Esophagus muscularis mucosa (tissue), 4 donors: ENCODE results near the gene TUBGCP3. TPM values are rescaled to one million over a fixed set of nuclear protein-coding genes. Genes with fewer than 3 reads are reported as not detected.

Source experiments
- DNase-seq: peaks from one replicate; pipeline ENCODE4 v3.0.0-alpha.2; 2017; ENCODE audit errors: extremely low spot score
- H3K27ac ChIP-seq, 4 donors: fragments of 200-600 bp; sonication (generic); replicated peaks in 1 of 4; 1 replicate in 3 of 4; 2 replicates in 1 of 4; pipeline ENCODE4 v1.5.1; 2016 to 2019; ENCODE audit warnings: mild to moderate bottlenecking in 1 of 4
- H3K27me3 ChIP-seq, 4 donors: fragments of 200-600 bp; sonication (generic); one replicate each; pipeline versions ENCODE4 v1.5.1 to v1.6.0; 2016 to 2019
- H3K36me3 ChIP-seq, 4 donors: fragments of 200-600 bp; sonication (generic); one replicate each; pipeline ENCODE4 v1.5.1; 2016 to 2019
- H3K4me1 ChIP-seq, 4 donors: fragments of 200-600 bp; sonication (generic); one replicate each; pipeline ENCODE4 v1.5.1; 2016 to 2019
- H3K4me3 ChIP-seq, 4 donors: fragments of 200-600 bp; sonication (generic); 1 replicate in 2 of 4; 2 replicates in 2 of 4; pipeline ENCODE4 v1.5.1; 2016 to 2019; ENCODE audit warnings: mild to moderate bottlenecking in 4 of 4, moderate library complexity in 1 of 4
- H3K9me3 ChIP-seq, 4 donors: fragments of 200-600 bp; sonication (generic); 1 replicate in 3 of 4; 2 replicates in 1 of 4; pipeline ENCODE4 v1.5.1; 2016 to 2019
- CTCF ChIP-seq, 3 experiments: fragments of 200-600 bp in 2 of 3; fragments of 450-650 bp in 1 of 3; sonication (generic) in 2 of 3; IDR thresholded peaks; one replicate each; pipeline ENCODE4 v1.5.1; 2017 to 2019; ENCODE audit warnings: antibody characterized with exemption in 3 of 3, mild to moderate bottlenecking in 2 of 3, moderate library complexity in 1 of 3
- EP300 ChIP-seq: sonication (generic); formaldehyde crosslinking; IDR thresholded peaks from one replicate; pipeline ENCODE4 v1.6.1; 2017; ENCODE audit warnings: antibody characterized with exemption
- POLR2A ChIP-seq: fragments of 450-650 bp; IDR thresholded peaks from one replicate; pipeline ENCODE4 v1.6.1; 2017; ENCODE audit warnings: antibody characterized with exemption, moderate library complexity, mild to moderate bottlenecking, low read depth
- POLR2AphosphoS5 ChIP-seq, 2 donors: sonication (generic); formaldehyde crosslinking; IDR thresholded peaks; one replicate each; pipeline ENCODE4 v1.6.1; 2017; ENCODE audit warnings: antibody characterized with exemption in 2 of 2
- WGBS: methylation state at CpG from one replicate; pipeline ENCODE4 v1.1.5; 2018; 5-methylcytosine and 5-hydroxymethylcytosine counted together
- intact Hi-C: fragments of 100-400 bp; cut with DNase I; formaldehyde crosslinking; loops from one replicate; pipeline ENCODE4 v1.15.1; 2023
- total RNA-seq, 4 donors: library from RNA; depleted of rRNA; stranded (reverse); fragments of >200 nt; gene quantifications; one replicate each; pipeline versions ENCODE4 v1.1.0 to v1.2.1, GENCODE V29; 2016

Gene TUBGCP3
- total RNA-seq, 4 donors from 2014 or later: 25.2 to 33.6 (median 30.6) TPM

GRCh38 chr13:112510002-112510780, 77.8 kb downstream of the TUBGCP3 start:
- Histone ChIP-seq H3K9me3 (no peaks in the 10 kb centered on the region), H3K27me3 (no peaks in the 10 kb centered on the region), H3K4me1 (peaks cover 0 to 11% (median 4%) of the 10 kb centered on the region in 4 donors), H3K36me3 (peaks cover 20 to 84% (median 53%) of the 10 kb centered on the region in 4 donors), H3K27ac (no peak overlapping the region), H3K4me3 (no peak overlapping the region)
- WGBS: 59% methylated on average over 15 of the region's 15 CpGs
- intact Hi-C loops: loop anchor here (5.0 kb wide), 1 partner anchor 92 kb away; no protein-coding TSS in a partner anchor
- DNase-seq: no peak
- TF ChIP-seq CTCF (IDR thresholded peaks at IDR 0.05) (peak; percentile 29 to 52 (median 40)), POLR2A (no peak)

- Histone ChIP-seq H3K27ac (no peak overlapping the region), H3K4me1 (peaks cover 0 to 10% (median 4%) of the 10 kb centered on the region in 4 donors), H3K4me3 (no peak overlapping the region), H3K9me3 (no peaks in the 10 kb centered on the region), H3K27me3 (no peaks in the 10 kb centered on the region), H3K36me3 (peaks cover 25 to 90% (median 57%) of the 10 kb centered on the region in 4 donors)
- TF ChIP-seq POLR2AphosphoS5 (IDR thresholded peaks at IDR 0.05): no peak
- TF ChIP-seq EP300: no peak
- no peak for TF ChIP-seq POLR2A
- no peak for TF ChIP-seq CTCF (IDR thresholded peaks at IDR 0.05)
- intact Hi-C loops: no loop called here
- WGBS: 91% methylated on average over 6 of the region's 6 CpGs
- DNase-seq: no peak
Measured at GRCh38 chr13:112509190-112509589, 78.8 kb downstream of the TUBGCP3 start.

GRCh38 chr13:112506046-112506445, 81.9 kb downstream of the TUBGCP3 start:
- TF ChIP-seq POLR2A (no peak), CTCF (IDR thresholded peaks at IDR 0.05) (no peak), POLR2AphosphoS5 (IDR thresholded peaks at IDR 0.05) (no peak), EP300 (no peak)
- Histone ChIP-seq H3K9me3 (no peaks in the 10 kb centered on the region), H3K4me1 (no peaks in the 10 kb centered on the region), H3K36me3 (peaks cover 46 to 95% (median 74%) of the 10 kb centered on the region in 4 donors), H3K27ac (no peak overlapping the region), H3K4me3 (no peak overlapping the region), H3K27me3 (no peaks in the 10 kb centered on the region)
- intact Hi-C loops: no loop called here
- no peak for DNase-seq
- 86% methylated on average over 4 of the region's 8 CpGs for WGBS

GRCh38 chr13:112496166-112496565, 91.8 kb downstream of the TUBGCP3 start:
- H3K9me3 ChIP-seq: no peaks in the 10 kb centered on the region
- intact Hi-C loops: no loop called here
- no peak for TF ChIP-seq EP300
- no peak for TF ChIP-seq POLR2AphosphoS5 (IDR thresholded peaks at IDR 0.05)
- TF ChIP-seq CTCF (IDR thresholded peaks at IDR 0.05): no peak
- no peak for TF ChIP-seq POLR2A
- H3K36me3 ChIP-seq: peaks cover 28 to 68% (median 40%) of the 10 kb centered on the region in 4 donors
- H3K27me3 ChIP-seq: no peaks in the 10 kb centered on the region
- no peak overlapping the region for H3K27ac ChIP-seq
- no peak for DNase-seq
- 96% methylated on average over 7 of the region's 7 CpGs for WGBS
- no peaks in the 10 kb centered on the region for H3K4me1 ChIP-seq
- H3K4me3 ChIP-seq: no peak overlapping the region
